OCI-LY7 (cell line): Measurements from ENCODE around the gene FHL1.

Experiments
- EZH2phosphoT487 ChIP-seq: fragments of 200-600 bp; sonication (generic); IDR thresholded peaks from 2 replicates; pipeline ENCODE4 v1.6.1; 2018; ENCODE audit warnings: low read depth, borderline replicate concordance, mild to moderate bottlenecking, mixed run types, antibody characterized with exemption, low read length, moderate library complexity, mixed read lengths
- TF ChIP-seq, protein P1 (sequence below): fragments of 200-600 bp; sonication (generic); conservative IDR thresholded peaks from 2 replicates; pipeline ENCODE4 v1.5.1; 2014; ENCODE audit warnings: mild to moderate bottlenecking, antibody characterized with exemption, low read length, moderate library complexity, mixed read lengths

GRCh38 chrX:136210243-136210642 is 62.9 kb downstream of the FHL1 start:
- TF ChIP-seq, protein P1, sequence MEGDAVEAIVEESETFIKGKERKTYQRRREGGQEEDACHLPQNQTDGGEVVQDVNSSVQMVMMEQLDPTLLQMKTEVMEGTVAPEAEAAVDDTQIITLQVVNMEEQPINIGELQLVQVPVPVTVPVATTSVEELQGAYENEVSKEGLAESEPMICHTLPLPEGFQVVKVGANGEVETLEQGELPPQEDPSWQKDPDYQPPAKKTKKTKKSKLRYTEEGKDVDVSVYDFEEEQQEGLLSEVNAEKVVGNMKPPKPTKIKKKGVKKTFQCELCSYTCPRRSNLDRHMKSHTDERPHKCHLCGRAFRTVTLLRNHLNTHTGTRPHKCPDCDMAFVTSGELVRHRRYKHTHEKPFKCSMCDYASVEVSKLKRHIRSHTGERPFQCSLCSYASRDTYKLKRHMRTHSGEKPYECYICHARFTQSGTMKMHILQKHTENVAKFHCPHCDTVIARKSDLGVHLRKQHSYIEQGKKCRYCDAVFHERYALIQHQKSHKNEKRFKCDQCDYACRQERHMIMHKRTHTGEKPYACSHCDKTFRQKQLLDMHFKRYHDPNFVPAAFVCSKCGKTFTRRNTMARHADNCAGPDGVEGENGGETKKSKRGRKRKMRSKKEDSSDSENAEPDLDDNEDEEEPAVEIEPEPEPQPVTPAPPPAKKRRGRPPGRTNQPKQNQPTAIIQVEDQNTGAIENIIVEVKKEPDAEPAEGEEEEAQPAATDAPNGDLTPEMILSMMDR: no peak
- no peak for TF ChIP-seq EZH2phosphoT487
